Rectal smooth muscle tissue (tissue), 1 donor: ENCODE data around the gene TMPRSS13.
"Not testable (repeated sequence)": the region's sequence is repeated elsewhere in the genome, so short reads cannot be mapped to it uniquely, and the experiment has no call there.

Experiments
- H3K27ac ChIP-seq: one replicate; pipeline ENCODE4 v1.7.0; 2013; ENCODE audit warnings: low read depth, low read length, inconsistent platforms
- H3K27me3 ChIP-seq: one replicate; pipeline ENCODE4 v1.7.0; 2013; ENCODE audit warnings: low read length; ENCODE audit not compliant: control insufficient read depth, insufficient read depth
- H3K36me3 ChIP-seq: one replicate; pipeline ENCODE4 v1.7.0; 2013; ENCODE audit warnings: low read length; ENCODE audit not compliant: control insufficient read depth, insufficient read depth
- H3K4me1 ChIP-seq: one replicate; pipeline ENCODE4 v1.7.0; 2013; ENCODE audit warnings: low read length; ENCODE audit not compliant: control insufficient read depth, insufficient read depth
- H3K4me3 ChIP-seq: one replicate; pipeline ENCODE4 v1.7.0; 2013; ENCODE audit warnings: low read length
- H3K9ac ChIP-seq: one replicate; pipeline ENCODE4 v1.7.0; 2013; ENCODE audit warnings: low read length

The TMPRSS13 gene

GRCh38 chr11:117932947-117933346, 3.7 kb upstream of the TMPRSS13 start:
- H3K9ac ChIP-seq, result no peak overlapping the region
- no peak overlapping the region for H3K27ac ChIP-seq
- H3K36me3 ChIP-seq, result no peaks in the 10 kb centered on the region
- H3K4me1 ChIP-seq, result no peaks in the 10 kb centered on the region
- H3K27me3 ChIP-seq, result no peaks in the 10 kb centered on the region
- H3K4me3 ChIP-seq, result no peak overlapping the region

GRCh38 chr11:117932426-117932825, 3.2 kb upstream of the TMPRSS13 start:
- H3K4me3 ChIP-seq, result no peak overlapping the region
- H3K9ac ChIP-seq, result no peak overlapping the region
- H3K27ac ChIP-seq, result no peak overlapping the region
- H3K4me1 ChIP-seq, result no peaks in the 10 kb centered on the region
- H3K36me3 ChIP-seq, result no peaks in the 10 kb centered on the region
- H3K27me3 ChIP-seq, result no peaks in the 10 kb centered on the region

- no peak overlapping the region for H3K4me3 ChIP-seq
- H3K9ac ChIP-seq, result no peak overlapping the region
- H3K27ac ChIP-seq, result no peak overlapping the region
- H3K4me1 ChIP-seq, result no peaks in the 10 kb centered on the region
- no peaks in the 10 kb centered on the region for H3K27me3 ChIP-seq
- H3K36me3 ChIP-seq, result no peaks in the 10 kb centered on the region
Measured at GRCh38 chr11:117931971-117932370, 2.8 kb upstream of the TMPRSS13 start.

- no peak overlapping the region for H3K4me3 ChIP-seq
- H3K27me3 ChIP-seq, result no peaks in the 10 kb centered on the region
- H3K9ac ChIP-seq, result no peak overlapping the region
- no peaks in the 10 kb centered on the region for H3K36me3 ChIP-seq
- H3K4me1 ChIP-seq, result no peaks in the 10 kb centered on the region
- no peak overlapping the region for H3K27ac ChIP-seq
Measured at GRCh38 chr11:117931331-117931950, 2.2 kb upstream of the TMPRSS13 start.

DNA sequence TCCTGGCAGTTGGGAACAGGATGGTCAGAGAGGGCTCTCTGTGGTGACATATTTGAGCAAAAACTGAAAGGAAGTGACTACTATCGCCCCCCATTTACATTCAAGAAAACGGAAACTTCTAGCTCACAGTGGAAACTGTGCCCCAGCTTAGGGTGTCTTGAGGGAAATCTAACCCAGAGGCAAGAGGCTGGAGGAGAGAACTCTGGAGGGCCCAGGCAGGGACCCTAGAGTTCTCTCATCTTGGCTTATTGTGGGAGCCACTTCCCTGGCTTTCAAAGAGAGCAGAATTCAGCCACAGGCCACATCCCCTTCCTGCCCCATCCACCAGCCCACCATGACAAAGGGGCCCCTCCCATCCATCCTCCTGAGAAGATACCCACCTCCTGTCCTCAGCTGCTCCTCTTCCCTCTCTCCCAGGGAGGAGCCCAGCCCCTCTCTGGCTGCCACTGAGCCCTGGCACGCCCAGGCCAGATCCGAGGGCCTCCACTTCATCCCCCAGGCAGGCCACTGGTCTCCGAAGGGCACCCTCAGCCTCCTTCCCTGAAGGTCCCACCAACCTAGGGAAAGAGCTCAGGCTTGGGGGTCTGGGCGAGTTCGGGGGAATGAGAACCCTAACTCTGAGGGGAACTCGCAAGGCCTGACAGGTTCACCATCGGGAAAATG, 1.6 kb upstream of the TMPRSS13 start:
- Histone ChIP-seq H3K4me3 (no peak overlapping the region), H3K36me3 (no peaks in the 10 kb centered on the region)

GRCh38 chr11:117929916-117930570, 841 bp upstream of the TMPRSS13 start:
- no peaks in the 10 kb centered on the region for H3K4me1 ChIP-seq
- no peak overlapping the region for H3K4me3 ChIP-seq
- H3K9ac ChIP-seq, result no peak overlapping the region
- no peaks in the 10 kb centered on the region for H3K36me3 ChIP-seq
- H3K27ac ChIP-seq, result no peak overlapping the region
- H3K27me3 ChIP-seq, result no peaks in the 10 kb centered on the region

More for the DNA sequence above, 1.6 kb upstream of the TMPRSS13 start:
- Histone ChIP-seq H3K27me3 (no peaks in the 10 kb centered on the region), H3K27ac (no peak overlapping the region), H3K4me1 (no peaks in the 10 kb centered on the region), H3K9ac (no peak overlapping the region)

GRCh38 chr11:117928446-117929141, 608 bp downstream of the TMPRSS13 start:
- H3K4me3 ChIP-seq, result no peak overlapping the region
- no peak overlapping the region for H3K9ac ChIP-seq
- no peaks in the 10 kb centered on the region for H3K4me1 ChIP-seq
- H3K27ac ChIP-seq, result no peak overlapping the region
- H3K27me3 ChIP-seq, result no peaks in the 10 kb centered on the region
- no peaks in the 10 kb centered on the region for H3K36me3 ChIP-seq

DNA sequence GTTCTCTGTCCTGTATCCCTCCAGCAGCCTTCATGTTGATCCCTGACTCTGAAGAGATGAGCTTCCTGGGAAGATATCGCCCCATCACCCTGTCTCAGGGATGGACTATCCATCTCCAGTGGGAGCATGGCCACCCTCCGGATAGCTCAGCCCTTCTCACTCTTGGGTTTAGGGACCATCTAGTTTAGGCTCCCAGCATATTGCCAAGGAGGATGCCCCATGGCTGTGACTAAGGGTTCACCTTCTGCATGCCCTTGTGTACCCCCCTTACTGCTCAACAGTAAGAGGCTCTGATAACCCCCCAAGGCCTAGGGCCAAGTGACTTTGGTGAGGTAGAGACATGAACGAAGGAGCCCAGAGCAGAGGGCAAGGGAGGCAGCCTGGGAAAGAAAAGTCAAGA, 1.3 kb downstream of the TMPRSS13 start:
- Histone ChIP-seq H3K4me3 (no peak overlapping the region), H3K9ac (no peak overlapping the region), H3K4me1 (no peaks in the 10 kb centered on the region), H3K36me3 (no peaks in the 10 kb centered on the region), H3K27ac (no peak overlapping the region), H3K27me3 (no peaks in the 10 kb centered on the region)

DNA sequence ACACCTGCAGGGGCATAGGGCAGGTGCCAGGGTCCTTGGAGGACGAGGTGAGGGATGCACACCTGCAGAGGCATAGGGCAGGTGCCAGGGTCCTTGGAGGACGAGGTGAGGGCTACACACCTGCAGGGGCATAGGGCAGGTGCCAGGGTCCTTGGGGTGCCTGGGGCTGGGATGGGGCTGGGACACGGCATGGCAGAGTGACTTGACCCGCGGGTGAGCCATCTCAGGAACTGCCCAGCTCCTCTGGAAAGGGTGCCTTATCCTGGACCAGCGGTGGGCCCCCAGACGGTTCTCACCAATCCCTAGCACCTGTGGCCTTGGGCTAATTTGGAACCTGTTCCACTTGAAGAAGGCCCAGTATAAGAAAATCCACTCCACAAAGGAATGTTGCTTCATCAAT, 3.0 kb downstream of the TMPRSS13 start:
- not testable (repeated sequence) for H3K27me3 ChIP-seq, H3K27ac ChIP-seq, H3K9ac ChIP-seq, H3K4me1 ChIP-seq, H3K36me3 ChIP-seq, H3K4me3 ChIP-seq

DNA sequence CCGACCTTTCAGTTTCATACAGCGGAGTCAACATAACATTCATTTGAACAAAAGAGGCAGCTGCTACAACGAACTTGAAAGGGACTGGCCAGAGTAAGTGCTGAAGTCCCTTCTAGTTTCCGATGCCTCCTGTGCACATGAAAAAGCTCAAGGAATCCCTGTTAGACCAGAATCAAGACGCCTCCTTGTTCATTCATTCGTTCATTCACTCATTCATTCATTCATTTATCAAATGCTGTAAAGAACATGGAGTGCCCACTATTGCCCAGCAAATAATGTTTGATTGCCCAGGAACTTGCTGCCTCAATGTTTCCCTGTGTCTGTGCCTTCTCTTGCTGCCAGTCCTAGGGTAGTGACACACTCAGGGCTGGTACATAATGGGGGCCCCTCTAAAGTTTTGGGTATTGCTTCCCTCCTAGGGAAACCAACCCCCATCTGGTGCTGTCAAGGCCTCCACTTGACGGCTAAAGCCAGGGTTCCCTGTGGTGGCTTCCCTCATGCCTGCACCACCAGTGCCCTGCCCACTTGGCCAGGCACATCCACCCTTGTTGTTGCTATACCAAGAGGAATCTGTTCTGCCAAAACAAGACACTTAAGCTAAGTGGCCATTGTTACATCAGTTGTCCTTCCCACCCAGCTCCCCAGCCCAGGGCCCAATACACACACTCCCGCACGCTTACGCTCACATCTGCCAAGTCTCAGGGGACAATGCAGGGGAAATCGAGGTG, 3.8 kb downstream of the TMPRSS13 start:
- Histone ChIP-seq H3K36me3 (no peaks in the 10 kb centered on the region), H3K9ac (no peak overlapping the region), H3K27me3 (no peaks in the 10 kb centered on the region), H3K4me3 (no peak overlapping the region), H3K4me1 (no peaks in the 10 kb centered on the region), H3K27ac (no peak overlapping the region)

GRCh38 chr11:117924631-117925170, 4.5 kb downstream of the TMPRSS13 start:
- H3K4me1 ChIP-seq, result no peaks in the 10 kb centered on the region
- no peaks in the 10 kb centered on the region for H3K36me3 ChIP-seq
- H3K27ac ChIP-seq, result no peak overlapping the region
- H3K27me3 ChIP-seq, result no peaks in the 10 kb centered on the region
- no peak overlapping the region for H3K9ac ChIP-seq
- no peak overlapping the region for H3K4me3 ChIP-seq

DNA sequence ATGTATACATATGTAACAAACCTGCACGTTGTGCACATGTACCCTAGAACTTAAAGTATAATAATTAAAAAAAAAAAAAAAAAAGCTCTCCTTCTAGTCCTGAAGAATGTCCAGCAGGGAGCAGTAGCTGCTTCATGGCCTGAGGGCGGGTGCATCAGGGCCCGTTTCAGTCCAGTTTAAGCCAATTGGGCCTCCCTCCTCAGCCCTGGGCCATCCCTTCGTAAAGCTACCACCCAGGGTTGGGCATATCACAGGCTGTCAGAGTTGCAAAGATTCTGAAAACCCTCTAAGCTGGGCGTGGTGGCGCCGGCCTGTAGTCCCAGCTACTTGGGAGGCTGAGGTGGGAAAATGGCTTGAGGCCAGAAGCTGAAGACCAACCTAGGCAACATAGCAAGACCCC, 5.4 kb downstream of the TMPRSS13 start:
- Histone ChIP-seq H3K9ac (no peak overlapping the region), H3K27me3 (no peaks in the 10 kb centered on the region), H3K27ac (no peak overlapping the region), H3K4me3 (no peak overlapping the region), H3K4me1 (no peaks in the 10 kb centered on the region), H3K36me3 (no peaks in the 10 kb centered on the region)
